GM12801 (cell line): ENCODE results near the gene STIP1.

Experiments
- CTCF ChIP-seq: IDR thresholded peaks from one replicate; pipeline ENCODE4 v1.5.1; 2011; ENCODE audit warnings: control low read depth; ENCODE audit not compliant: insufficient read length; ENCODE audit errors: extremely low read depth

The STIP1 gene

GRCh38 chr11:64185693-64186491 lies at the start of gene STIP1:
Gene STIP1 (plus strand): TSS chr11:64186171. CDS start chr11:64186262, 91 bp downstream.
- TF ChIP-seq CTCF = no peak

GRCh38 chr11:64136765-64137441 lies 49.1 kb upstream of the STIP1 start:
- no peak for TF ChIP-seq CTCF

GRCh38 chr11:64138398-64138797 lies 47.6 kb upstream of the STIP1 start:
- no peak for TF ChIP-seq CTCF

GRCh38 chr11:64139049-64139448 lies 46.9 kb upstream of the STIP1 start:
- no peak for TF ChIP-seq CTCF

GRCh38 chr11:64140082-64140481 lies 45.9 kb upstream of the STIP1 start:
- no peak for TF ChIP-seq CTCF

- TF ChIP-seq CTCF = no peak
Observed at GRCh38 chr11:64141081-64141783, 44.7 kb upstream of the STIP1 start.
